ENCODE measurements around the gene CCDC178. TPM values are rescaled to one million over a fixed set of nuclear protein-coding genes. Genes with fewer than 3 reads are reported as not detected.

Gene CCDC178
- total and polyA plus RNA-seq, 7 donors = 0.06 to 0.25 (median 0.18) TPM; not detected in 4

DNA sequence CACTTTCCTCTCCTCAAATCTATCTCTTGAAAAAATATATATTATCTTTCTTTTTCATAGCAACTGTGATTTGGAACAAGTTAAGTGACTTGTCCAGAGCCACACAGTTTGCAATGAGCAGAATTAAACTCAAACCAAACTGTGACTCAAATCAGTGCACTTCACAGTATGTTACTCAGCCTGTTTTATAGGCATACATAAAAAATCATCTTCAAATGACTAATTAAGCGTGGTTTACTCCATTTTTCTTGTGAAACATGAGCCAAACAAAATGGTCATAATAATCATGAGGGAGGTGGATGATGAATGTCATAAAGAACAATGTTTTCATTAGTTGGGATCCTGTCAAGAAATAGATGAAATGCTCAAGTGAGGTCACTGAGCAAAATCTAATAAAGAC is 6.1 kb upstream of the CCDC178 start:
- DNase-seq (no peak), ATAC-seq (no peak)
- intact Hi-C loops (cut with DNase I) = no loop called here
- no peaks in the 10 kb centered on the region for H3K36me3 ChIP-seq (ENCODE audit: insufficient read depth in 1 of 2, low read depth in 1 of 2)
- H3K4me1 ChIP-seq = no peaks in the 10 kb centered on the region
- H3K9me3 ChIP-seq = no peaks in the 10 kb centered on the region
- H3K27ac ChIP-seq = no peak overlapping the region
- H3K27me3 ChIP-seq (ENCODE audit: insufficient read depth in 3 of 3, low read length in 2 of 3) = no peaks in the 10 kb centered on the region
- WGBS, 3 donors = 22 to 59% (median 32%) methylated on average over 1 of the region's 1 CpG
- H3K4me3 ChIP-seq = no peak overlapping the region
- TF ChIP-seq, protein P1, sequence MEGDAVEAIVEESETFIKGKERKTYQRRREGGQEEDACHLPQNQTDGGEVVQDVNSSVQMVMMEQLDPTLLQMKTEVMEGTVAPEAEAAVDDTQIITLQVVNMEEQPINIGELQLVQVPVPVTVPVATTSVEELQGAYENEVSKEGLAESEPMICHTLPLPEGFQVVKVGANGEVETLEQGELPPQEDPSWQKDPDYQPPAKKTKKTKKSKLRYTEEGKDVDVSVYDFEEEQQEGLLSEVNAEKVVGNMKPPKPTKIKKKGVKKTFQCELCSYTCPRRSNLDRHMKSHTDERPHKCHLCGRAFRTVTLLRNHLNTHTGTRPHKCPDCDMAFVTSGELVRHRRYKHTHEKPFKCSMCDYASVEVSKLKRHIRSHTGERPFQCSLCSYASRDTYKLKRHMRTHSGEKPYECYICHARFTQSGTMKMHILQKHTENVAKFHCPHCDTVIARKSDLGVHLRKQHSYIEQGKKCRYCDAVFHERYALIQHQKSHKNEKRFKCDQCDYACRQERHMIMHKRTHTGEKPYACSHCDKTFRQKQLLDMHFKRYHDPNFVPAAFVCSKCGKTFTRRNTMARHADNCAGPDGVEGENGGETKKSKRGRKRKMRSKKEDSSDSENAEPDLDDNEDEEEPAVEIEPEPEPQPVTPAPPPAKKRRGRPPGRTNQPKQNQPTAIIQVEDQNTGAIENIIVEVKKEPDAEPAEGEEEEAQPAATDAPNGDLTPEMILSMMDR (IDR thresholded peaks at IDR 0.05) = no peak

DNA sequence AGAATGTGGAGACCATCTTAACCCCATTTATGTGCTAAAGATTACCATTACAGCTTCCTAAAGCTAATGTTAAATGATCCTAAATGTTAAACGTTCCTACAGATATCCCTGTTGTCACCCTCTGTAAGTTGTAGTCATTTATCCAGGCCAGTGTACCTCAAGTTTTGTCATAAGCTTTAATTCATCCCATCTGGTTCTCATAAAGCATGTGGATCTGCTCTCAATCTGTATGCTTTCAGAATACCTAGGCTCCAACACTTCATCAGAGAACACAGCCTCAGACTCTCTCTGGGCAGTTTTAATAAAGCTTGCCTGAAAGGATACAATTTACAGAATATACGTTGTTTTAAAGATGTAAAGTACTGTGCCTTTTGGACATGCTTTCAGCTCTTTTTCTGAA is 4.2 kb upstream of the CCDC178 start:
- no peaks in the 10 kb centered on the region for H3K4me1 ChIP-seq
- H3K4me3 ChIP-seq = no peak overlapping the region
- DNase-seq (no peak), ATAC-seq (no peak)
- TF ChIP-seq, protein P1 (IDR thresholded peaks at IDR 0.05) = no peak
- H3K9me3 ChIP-seq = no peaks in the 10 kb centered on the region
- H3K27ac ChIP-seq = no peak overlapping the region
- no peaks in the 10 kb centered on the region for H3K36me3 ChIP-seq (ENCODE audit: insufficient read depth in 1 of 2, low read depth in 1 of 2)
- intact Hi-C loops (cut with DNase I) = no loop called here
- WGBS, 3 donors = 30 to 40% (median 39%) methylated on average over 2 of the region's 2 CpGs
- H3K27me3 ChIP-seq (ENCODE audit: insufficient read depth in 3 of 3, low read length in 2 of 3) = peaks cover 0 to 6% (median 4%) of the 10 kb centered on the region in 3 donors

DNA sequence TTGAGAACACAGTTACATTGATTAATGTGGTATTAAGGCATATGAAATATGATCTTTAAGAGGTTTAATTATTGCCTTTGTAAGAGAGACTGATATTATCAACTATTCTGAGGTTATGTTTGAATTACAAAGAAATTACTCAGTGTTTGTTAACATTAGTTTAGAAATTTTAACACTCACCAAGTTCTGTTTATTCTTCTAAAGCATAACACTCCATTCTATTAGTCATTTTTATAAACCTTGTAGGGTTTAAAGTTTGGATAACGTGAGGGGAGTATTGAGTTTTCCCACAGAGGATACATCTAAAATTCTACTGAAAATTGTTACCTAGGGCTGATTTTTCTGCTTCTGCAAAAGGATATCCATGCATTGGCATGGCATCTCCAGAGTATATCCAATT is 7.7 kb downstream of the CCDC178 start:
- Histone ChIP-seq H3K27ac (no peak overlapping the region), H3K4me3 (no peak overlapping the region), H3K9me3 (no peaks in the 10 kb centered on the region), H3K4me1 (no peaks in the 10 kb centered on the region), H3K36me3 (ENCODE audit: insufficient read depth in 1 of 2, low read depth in 1 of 2) (no peaks in the 10 kb centered on the region), H3K27me3 (ENCODE audit: insufficient read depth in 3 of 3, low read length in 2 of 3) (peaks cover 0 to 13% (median 0%) of the 10 kb centered on the region in 3 donors)
- ATAC-seq (no peak), DNase-seq (no peak)
- TF ChIP-seq, protein P1 (IDR thresholded peaks at IDR 0.05) = no peak
- WGBS, 3 donors = 57 to 60% (median 60%) methylated on average over 1 of the region's 1 CpG
- intact Hi-C loops (cut with DNase I) = no loop called here

DNA sequence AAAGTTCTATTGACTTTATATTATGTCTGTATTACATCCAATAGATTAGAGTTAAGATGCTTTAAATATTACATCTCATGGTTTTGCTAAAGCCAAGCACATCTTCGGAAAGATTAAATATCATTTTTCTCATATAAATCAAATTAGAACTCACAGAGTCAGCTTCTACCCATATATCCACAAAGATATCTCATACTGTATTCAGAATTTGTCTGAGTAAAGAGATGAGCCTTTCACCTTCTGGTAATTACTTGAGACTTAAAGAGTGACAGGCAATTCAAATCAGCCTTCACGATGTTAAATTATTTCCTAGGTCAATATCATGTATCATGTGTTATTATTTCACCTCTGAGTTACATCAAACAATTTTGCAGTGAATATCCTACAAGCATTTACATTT is 13.0 kb downstream of the CCDC178 start:
- Histone ChIP-seq H3K36me3 (ENCODE audit: insufficient read depth in 1 of 2, low read depth in 1 of 2) (no peaks in the 10 kb centered on the region), H3K27ac (no peak overlapping the region), H3K4me3 (no peak overlapping the region), H3K4me1 (no peaks in the 10 kb centered on the region), H3K9me3 (no peaks in the 10 kb centered on the region), H3K27me3 (ENCODE audit: insufficient read depth in 3 of 3, low read length in 2 of 3) (no peaks in the 10 kb centered on the region)
- TF ChIP-seq, protein P1 (IDR thresholded peaks at IDR 0.05) = no peak
- intact Hi-C loops (cut with DNase I) = no loop called here
- DNase-seq = no peak
- no peak for ATAC-seq
- 61 to 76% (median 66%) methylated on average over 2 of the region's 2 CpGs for WGBS, 3 donors

DNA sequence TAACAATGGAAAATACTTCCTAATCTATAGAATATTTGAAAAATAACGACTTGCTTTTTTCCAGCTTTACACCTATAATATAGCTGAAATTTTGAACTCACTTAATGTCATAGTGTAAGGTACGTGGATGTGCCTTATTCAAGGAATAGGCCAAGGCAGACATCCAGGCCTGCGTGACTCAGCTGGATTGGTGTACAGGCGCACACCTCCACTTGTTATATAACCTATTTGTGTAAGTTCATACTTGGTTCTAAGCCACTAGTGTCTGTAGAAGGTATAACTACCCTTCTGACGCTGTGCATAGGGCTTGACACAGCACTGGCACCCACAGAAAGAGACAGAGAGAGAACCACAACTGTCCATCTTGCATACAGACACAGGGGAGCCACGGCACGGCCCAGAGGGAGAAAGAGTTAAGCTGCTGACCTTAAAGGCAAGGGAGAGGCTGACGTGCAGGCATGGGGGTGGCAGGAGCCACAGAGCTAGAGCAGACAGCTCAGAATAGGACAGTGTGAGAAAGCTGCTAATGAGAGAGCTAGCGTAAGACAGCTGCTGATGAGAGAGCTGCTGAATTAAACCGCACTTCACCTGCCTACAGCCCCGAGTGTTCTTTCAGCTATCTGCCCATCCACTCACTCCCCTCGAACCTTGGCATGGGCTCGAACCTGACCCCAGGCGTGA is 16.1 kb downstream of the CCDC178 start:
- no peaks in the 10 kb centered on the region for H3K9me3 ChIP-seq
- DNase-seq (no peak), ATAC-seq (no peak)
- H3K27ac ChIP-seq = no peak overlapping the region
- no peaks in the 10 kb centered on the region for H3K4me1 ChIP-seq
- H3K27me3 ChIP-seq (ENCODE audit: insufficient read depth in 3 of 3, low read length in 2 of 3) = no peaks in the 10 kb centered on the region
- no peaks in the 10 kb centered on the region for H3K36me3 ChIP-seq (ENCODE audit: insufficient read depth in 1 of 2, low read depth in 1 of 2)
- TF ChIP-seq, protein P1 (IDR thresholded peaks at IDR 0.05) = no peak
- intact Hi-C loops (cut with DNase I) = no loop called here
- no peak overlapping the region for H3K4me3 ChIP-seq
- WGBS, 3 donors = 71 to 77% (median 76%) methylated on average over 14 of the region's 14 CpGs
